Peyer's patch (tissue), 4 donors: ENCODE measurements around the gene SMTN.

ENCODE experiments used
- CTCF ChIP-seq, 6 experiments: fragments of 450-650 bp in 4 of 6; fragments of 200-600 bp in 2 of 6; sonication (generic) in 1 of 6; IDR thresholded peaks; one replicate each; pipeline ENCODE4 v1.5.1; 2017 to 2019; ENCODE audit warnings: antibody characterized with exemption in 6 of 6, mild to moderate bottlenecking in 3 of 6, moderate library complexity in 1 of 6
- POLR2A ChIP-seq, 2 donors: fragments of 450-650 bp; IDR thresholded peaks; one replicate each; pipeline ENCODE4 v1.5.1; 2017; ENCODE audit warnings: antibody characterized with exemption in 2 of 2, mild to moderate bottlenecking in 2 of 2, moderate library complexity in 2 of 2

- TF ChIP-seq CTCF (IDR thresholded peaks at IDR 0.05) (no peak), POLR2A (IDR thresholded peaks at IDR 0.05) (no peak)
Measured at GRCh38 chr22:31126869-31127175, 45.7 kb downstream of the SMTN start.
